Measurements from ENCODE around the gene CBLL1.

GRCh38 chr7:107711301-107711700 lies 32.6 kb upstream of the CBLL1 start:
- TF ChIP-seq EP300 (IDR thresholded peaks at IDR 0.05; ENCODE audit: borderline replicate concordance in 1 of 2, control insufficient read depth in 1 of 2, low read depth in 2 of 2, low read length in 2 of 2) (no peak), REST (IDR thresholded peaks at IDR 0.05; ENCODE audit: low read depth, low read length) (no peak)
